ENCODE results near the gene MLLT11. TPM values are rescaled to one million over a fixed set of nuclear protein-coding genes. Genes with fewer than 3 reads are reported as not detected.

MLLT11 gene
- total and polyA plus RNA-seq, 10 of the 15 experiments (the other 5 are each of a cell fraction or from before 2014, with no cell fraction given): 6.2 to 27.3 (median 9.2) TPM

- DNase-seq (ENCODE audit: low read depth, low spot score): no peak
- Histone ChIP-seq H3K79me2 (ENCODE audit: control insufficient read depth, insufficient read depth, low read length) (peaks cover 16% of the 10 kb centered on the region), H3K36me3 (ENCODE audit: control insufficient read depth in 2 of 2, insufficient read depth in 2 of 2, low read length in 1 of 2) (peaks cover 14 to 41% of the 10 kb centered on the region in 2 experiments), H3K27ac (ENCODE audit: control insufficient read depth, insufficient read depth) (no peak overlapping the region), H3K27me3 (replicated peaks in 1 of 2; ENCODE audit: control insufficient read depth in 2 of 2, insufficient read depth in 2 of 2, low read length in 1 of 2) (no peaks in the 10 kb centered on the region), H3K9ac (ENCODE audit: control insufficient read depth, insufficient read depth, low read length) (no peak overlapping the region), H4K20me1 (ENCODE audit: control insufficient read depth, insufficient read depth) (peaks cover 3% of the 10 kb centered on the region; the same call in 1 of the 2 replicates), H3K4me2 (ENCODE audit: control insufficient read depth, insufficient read depth) (no peak overlapping the region), H3K9me3 (replicated peaks; ENCODE audit: control insufficient read depth, insufficient read depth, low read length) (no peaks in the 10 kb centered on the region), H3K4me3 (no peak overlapping the region), H2AFZ (ENCODE audit: control insufficient read depth, low read depth, low read length) (no peak overlapping the region), H3K4me1 (ENCODE audit: control insufficient read depth, insufficient read depth, low read length) (peaks cover 21% of the 10 kb centered on the region)
- POLR2A ChIA-PET: interaction anchor here (0.7 to 1.0 kb wide), 2 partner anchors 8 to 46 kb away, joined by 3 to 4 read pairs; no protein-coding TSS in a partner anchor
- no TSS peak for BruUV-seq (replicated peaks)
- RAD21 ChIA-PET (ENCODE audit: unreplicated experiment): no interaction called here
- no peak for ATAC-seq
- intact Hi-C loops (cut with micrococcal nuclease; ENCODE audit: unreplicated experiment): no loop called here
- SMC1A ChIA-PET (ENCODE audit: uncharacterized antibody, unreplicated experiment): interaction anchor here (1.2 kb wide), 1 partner anchor 20 kb away, joined by 3 read pairs; no protein-coding TSS in a partner anchor
- no peak for FAIRE-seq
- TF ChIP-seq POLR2AphosphoS5 (IDR thresholded peaks at IDR 0.05; ENCODE audit: low read length) (peak; percentile 27; the same call in 1 of the 2 replicates), IKZF1 (conservative IDR thresholded peaks at IDR 0.05) (no peak), EZH2 (IDR thresholded peaks at IDR 0.05; ENCODE audit: borderline replicate concordance, control insufficient read depth, low read depth, low read length) (no peak), ZNF622 (IDR thresholded peaks at IDR 0.05) (no peak), SMAD1 (IDR thresholded peaks at IDR 0.05; ENCODE audit: low read depth, partially characterized antibody) (no peak), ZBTB4 (CRISPR knock-in tag; IDR thresholded peaks at IDR 0.05) (no peak), ZBED1 (IDR thresholded peaks at IDR 0.05; ENCODE audit: borderline replicate concordance) (peak; percentile 31; the same call in 1 of the 2 replicates), NFIC (IDR thresholded peaks at IDR 0.05; ENCODE audit: low read depth, low read length) (no peak)
- 94% methylated on average over 2 of the region's 2 CpGs for WGBS (ENCODE audit: insufficient coverage, insufficient replicate concordance, low lambda C conversion rate, missing lambda C conversion rate)
- in situ Hi-C loops (cut with MboI): no loop called here
- CTCF ChIA-PET: interaction anchor here (1.0 to 9.5 kb wide), 3 partner anchors 8 to 45 kb away, joined by 3 to 76 read pairs (median 4); partner anchors contain the start of genes CDC42SE1, MINDY1 and MLLT11
Observed at GRCh38 chr1:151051356-151052009, 8.7 kb upstream of the MLLT11 start.

All from GM12878 (cell line).